ENCODE measurements around the gene FERMT3.

FERMT3 gene

DNA sequence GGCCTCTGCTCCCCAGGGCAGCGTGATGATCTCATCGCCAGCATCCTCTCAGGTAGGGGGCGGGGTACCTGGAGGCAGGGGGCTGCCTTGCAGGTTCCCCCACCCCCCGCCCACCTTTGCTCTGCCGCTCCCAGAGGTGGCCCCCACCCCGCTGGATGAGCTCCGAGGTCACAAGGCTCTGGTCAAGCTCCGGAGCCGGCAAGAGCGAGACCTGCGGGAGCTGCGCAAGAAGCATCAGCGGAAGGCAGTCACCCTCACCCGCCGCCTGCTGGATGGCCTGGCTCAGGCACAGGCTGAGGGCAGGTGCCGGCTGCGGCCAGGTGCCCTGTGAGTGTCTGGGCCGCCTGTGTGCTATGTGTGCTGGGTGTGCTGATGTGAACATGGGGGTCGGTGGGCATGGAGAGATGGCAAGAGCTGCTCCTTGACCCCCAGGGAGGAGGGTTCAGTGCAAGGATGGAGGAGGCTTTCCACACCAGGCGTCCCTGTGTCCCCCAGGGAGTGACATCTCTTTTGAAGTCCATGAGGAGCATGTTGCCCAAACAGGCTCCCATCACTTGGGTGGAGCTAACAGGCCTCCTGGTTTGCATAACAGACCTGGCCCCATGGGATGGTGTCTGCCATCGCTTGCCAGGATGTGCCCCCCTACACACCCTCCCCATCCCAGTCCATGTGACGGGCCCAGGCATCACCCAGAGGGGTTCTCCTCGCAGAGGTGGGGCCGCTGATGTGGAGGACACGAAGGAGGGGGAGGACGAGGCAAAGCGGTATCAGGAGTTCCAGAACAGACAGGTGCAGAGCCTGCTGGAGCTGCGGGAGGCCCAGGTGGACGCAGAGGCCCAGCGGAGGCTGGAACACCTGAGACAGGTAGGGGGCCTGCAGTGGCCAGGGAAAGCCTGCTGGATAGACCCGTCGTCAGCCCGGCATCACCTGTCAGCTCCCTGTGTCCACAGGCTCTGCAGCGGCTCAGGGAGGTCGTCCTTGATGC lies 58.9 kb downstream of the FERMT3 start:
- no peak for DNase-seq (ENCODE audit: insufficient read length, low spot score)
- TF ChIP-seq TAF1 (IDR thresholded peaks at IDR 0.05; ENCODE audit: low read depth, low read length) (no peak), PAX5 (IDR thresholded peaks at IDR 0.05; ENCODE audit: insufficient read depth, low read length, severe bottlenecking) (no peak), SPI1 (IDR thresholded peaks at IDR 0.05; ENCODE audit: low read depth, low read length) (no peak), POLR2AphosphoS5 (IDR thresholded peaks at IDR 0.05; ENCODE audit: low read depth, low read length) (no peak), POU2F2 (IDR thresholded peaks at IDR 0.05; ENCODE audit: low read depth, low read length) (no peak), POLR2A (IDR thresholded peaks at IDR 0.05; ENCODE audit: low read depth, low read length) (no peak)
- no peak for FAIRE-seq

- TF ChIP-seq POLR2A (IDR thresholded peaks at IDR 0.05; ENCODE audit: low read depth, low read length): no peak
- TF ChIP-seq TAF1 (IDR thresholded peaks at IDR 0.05; ENCODE audit: low read depth, low read length): no peak
- TF ChIP-seq SPI1 (IDR thresholded peaks at IDR 0.05; ENCODE audit: low read depth, low read length): no peak
- no peak for TF ChIP-seq POU2F2 (IDR thresholded peaks at IDR 0.05; ENCODE audit: low read depth, low read length)
- no peak for TF ChIP-seq POLR2AphosphoS5 (IDR thresholded peaks at IDR 0.05; ENCODE audit: low read depth, low read length)
- TF ChIP-seq PAX5 (IDR thresholded peaks at IDR 0.05; ENCODE audit: insufficient read depth, low read length, severe bottlenecking): no peak
- DNase-seq (ENCODE audit: insufficient read length, low spot score): no peak
- no peak for FAIRE-seq
Measured at GRCh38 chr11:64266339-64266738, 59.8 kb downstream of the FERMT3 start.

GRCh38 chr11:64267207-64267945 lies 60.9 kb downstream of the FERMT3 start:
- FAIRE-seq (no peak), DNase-seq (ENCODE audit: insufficient read length, low spot score) (no peak)
- no peak for TF ChIP-seq PAX5 (IDR thresholded peaks at IDR 0.05; ENCODE audit: insufficient read depth, low read length, severe bottlenecking)

DNA sequence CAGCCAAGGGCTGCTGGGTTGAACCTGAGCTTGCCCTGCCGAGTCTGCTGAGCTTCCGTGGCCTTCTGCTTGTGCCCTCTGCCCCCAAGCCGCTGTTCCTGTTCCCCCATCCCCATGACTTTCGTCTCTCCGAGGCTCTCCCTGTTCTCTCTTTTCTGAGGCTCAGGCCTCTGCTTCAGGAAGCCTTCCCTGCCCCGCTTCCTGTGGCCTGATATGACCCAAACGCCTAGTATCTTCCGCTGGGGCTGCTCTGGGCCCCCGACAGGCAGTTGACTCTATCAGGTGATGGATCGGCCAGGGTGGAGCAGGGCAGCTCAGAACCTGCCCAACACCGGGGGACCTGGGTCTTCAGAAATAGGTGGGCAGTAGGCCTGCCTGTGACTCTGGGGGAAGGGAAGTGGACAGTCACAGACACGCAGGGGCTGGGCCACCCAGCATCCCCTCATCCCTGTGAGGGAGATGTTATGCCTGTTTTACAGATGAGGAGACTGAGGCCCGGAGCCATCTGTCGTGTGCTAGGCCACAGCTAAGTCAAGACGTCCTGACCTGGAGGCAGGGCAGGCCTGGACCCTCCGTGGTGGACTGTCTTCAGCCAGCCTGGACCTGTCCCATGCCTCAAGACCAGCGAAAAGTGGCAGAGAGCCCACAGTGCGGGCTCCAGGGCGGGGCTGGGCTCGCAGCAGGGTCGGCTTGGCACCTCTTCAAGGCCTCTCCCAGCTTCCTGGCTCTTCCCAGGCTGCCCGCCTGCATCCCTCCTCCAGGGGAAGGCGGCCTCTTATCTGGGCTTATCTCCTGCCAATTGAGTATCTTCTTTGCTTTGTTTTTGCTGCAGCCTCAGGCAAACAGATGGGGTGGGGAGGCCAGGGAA lies 61.7 kb downstream of the FERMT3 start:
- TF ChIP-seq POU2F2 (IDR thresholded peaks at IDR 0.05; ENCODE audit: low read depth, low read length) (no peak), PAX5 (IDR thresholded peaks at IDR 0.05; ENCODE audit: insufficient read depth, low read length, severe bottlenecking) (no peak), POLR2A (IDR thresholded peaks at IDR 0.05; ENCODE audit: low read depth, low read length) (no peak), SPI1 (IDR thresholded peaks at IDR 0.05; ENCODE audit: low read depth, low read length) (no peak), POLR2AphosphoS5 (IDR thresholded peaks at IDR 0.05; ENCODE audit: low read depth, low read length) (no peak), TAF1 (IDR thresholded peaks at IDR 0.05; ENCODE audit: low read depth, low read length) (no peak)
- FAIRE-seq (no peak), DNase-seq (ENCODE audit: insufficient read length, low spot score) (no peak)

DNA sequence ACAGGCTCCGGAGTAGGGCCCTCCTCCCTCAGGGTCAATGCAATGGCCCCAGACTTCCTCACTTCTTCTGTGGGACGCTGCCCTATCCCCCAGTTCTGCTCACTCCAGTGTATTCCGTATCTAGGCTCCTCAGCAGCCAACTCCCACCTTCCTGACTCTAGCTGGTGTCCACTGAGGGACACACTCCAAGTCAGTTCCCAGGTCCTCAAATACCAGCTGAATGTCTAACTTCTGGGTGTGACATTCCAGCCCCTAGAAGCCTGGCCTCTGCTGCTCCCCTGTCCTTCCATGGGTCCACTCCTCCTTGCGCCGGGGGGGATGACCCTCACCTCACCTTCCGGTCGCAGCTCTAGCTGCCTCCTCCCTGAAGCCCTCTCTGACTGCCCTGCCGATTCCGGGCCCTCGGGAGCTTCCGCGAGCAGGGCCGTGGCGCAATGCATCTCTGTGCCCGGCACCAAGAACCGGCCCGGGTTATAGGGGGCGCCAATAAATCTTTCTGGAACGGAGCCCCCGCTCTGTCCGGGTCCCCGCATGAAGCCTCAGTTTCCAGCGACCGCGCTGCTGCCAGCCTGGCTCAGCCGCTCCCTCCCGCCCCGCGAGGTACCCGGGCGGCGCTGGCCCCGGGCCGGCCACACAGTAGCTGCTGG lies 62.5 kb downstream of the FERMT3 start:
- TF ChIP-seq TAF1 (IDR thresholded peaks at IDR 0.05; ENCODE audit: low read depth, low read length) (0 out of 2 replicates have a peak, but pooled peaks have one; percentile 20), PAX5 (IDR thresholded peaks at IDR 0.05; ENCODE audit: insufficient read depth, low read length, severe bottlenecking) (no peak)
- DNase-seq (ENCODE audit: insufficient read length, low spot score) (no peak), FAIRE-seq (no peak)

- TF ChIP-seq SPI1 (IDR thresholded peaks at IDR 0.05; ENCODE audit: low read depth, low read length) (peak; percentile 67), POU2F2 (IDR thresholded peaks at IDR 0.05; ENCODE audit: low read depth, low read length) (peak; percentile 91), PAX5 (IDR thresholded peaks at IDR 0.05; ENCODE audit: insufficient read depth, low read length, severe bottlenecking) (no peak), POLR2AphosphoS5 (IDR thresholded peaks at IDR 0.05; ENCODE audit: low read depth, low read length) (peak; percentile 75), TAF1 (IDR thresholded peaks at IDR 0.05; ENCODE audit: low read depth, low read length) (peak; percentile 62; the same call in 1 of the 2 replicates), POLR2A (IDR thresholded peaks at IDR 0.05; ENCODE audit: low read depth, low read length) (peak; percentile 67)
- DNase-seq (ENCODE audit: insufficient read length, low spot score): peak; percentile 84
- peak; percentile 93 for FAIRE-seq
Measured at GRCh38 chr11:64269540-64270220, 63.2 kb downstream of the FERMT3 start.
